Spleen (tissue), 7 donors: ENCODE measurements around the gene TRMT1.

Experiments used
- POLR2A ChIP-seq, 3 donors: fragments of 450-650 bp; IDR thresholded peaks; one replicate each; pipeline ENCODE4 v1.5.1; 2017; ENCODE audit warnings: antibody characterized with exemption in 3 of 3, mild to moderate bottlenecking in 1 of 3
- POLR2AphosphoS5 ChIP-seq, 3 donors: sonication (generic); formaldehyde crosslinking; IDR thresholded peaks; one replicate each; pipeline ENCODE4 v1.5.1; 2017; ENCODE audit warnings: antibody characterized with exemption in 3 of 3
- TF ChIP-seq, protein P1 (sequence below), 11 experiments: fragments of 200-600 bp in 7 of 11; fragments of 450-650 bp in 4 of 11; sonication (generic) in 4 of 11; IDR thresholded peaks in 8 of 11; conservative IDR thresholded peaks in 3 of 11; 1 replicate in 7 of 11; 2 replicates in 4 of 11; pipeline versions ENCODE4 v1.4.0 to v1.8.0; 2016 to 2021; ENCODE audit warnings: antibody characterized with exemption in 11 of 11, inconsistent platforms in 4 of 11, mild to moderate bottlenecking in 1 of 11
- donor health status: DM: no; HTN: no; CAD: no; lungs with moderate emphysema.
- donor health status: DM: no; HTN: no; CAD: no.
- donor health status: DM: no; HTN: no; CAD: no.

DNA sequence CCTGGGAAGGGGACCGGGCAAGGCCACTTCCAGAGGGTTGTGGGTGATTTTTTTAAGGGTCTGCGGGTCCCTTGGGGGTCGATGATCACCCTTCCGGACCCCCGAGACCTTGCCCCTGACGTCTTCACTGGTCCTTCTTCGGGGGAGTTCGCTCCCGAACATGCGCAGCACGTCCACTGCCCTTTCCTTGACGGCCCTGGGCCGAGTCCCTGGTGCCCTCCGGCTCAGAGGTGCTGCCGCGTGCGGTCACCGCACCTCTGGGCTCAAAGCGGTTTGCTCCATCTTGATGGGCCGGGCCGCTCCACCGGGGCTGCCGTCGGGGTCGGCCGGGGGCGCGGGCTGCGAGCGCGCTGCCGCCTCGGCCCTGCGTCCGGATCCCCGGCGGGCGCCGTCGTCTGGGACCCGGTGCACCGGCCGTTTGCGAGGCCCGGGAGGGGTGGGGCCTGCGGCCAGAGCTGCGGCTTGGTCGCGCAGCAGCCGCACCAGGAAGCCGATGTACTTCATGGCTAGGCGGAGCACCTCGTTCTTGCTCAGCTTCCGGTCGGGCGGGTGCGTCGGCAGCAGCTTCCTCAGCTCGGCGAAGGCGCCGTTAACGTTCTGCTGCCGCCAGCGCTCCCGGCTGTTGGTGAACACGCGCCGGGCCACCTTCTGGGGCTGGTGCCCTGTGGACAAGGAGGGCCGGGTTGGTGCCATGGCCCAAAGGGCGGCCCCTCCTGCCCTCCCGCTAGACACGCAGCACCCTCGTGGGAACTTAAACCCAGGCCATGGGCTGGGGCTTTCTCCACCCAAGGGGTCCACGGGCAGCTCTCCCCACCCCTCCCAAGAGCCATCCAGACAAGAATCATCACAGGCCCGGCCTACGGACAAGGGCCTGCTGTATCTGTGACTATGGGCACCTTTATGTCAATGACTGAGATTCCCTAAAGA is 17.2 kb downstream of the TRMT1 start:
- TF ChIP-seq, protein P1, sequence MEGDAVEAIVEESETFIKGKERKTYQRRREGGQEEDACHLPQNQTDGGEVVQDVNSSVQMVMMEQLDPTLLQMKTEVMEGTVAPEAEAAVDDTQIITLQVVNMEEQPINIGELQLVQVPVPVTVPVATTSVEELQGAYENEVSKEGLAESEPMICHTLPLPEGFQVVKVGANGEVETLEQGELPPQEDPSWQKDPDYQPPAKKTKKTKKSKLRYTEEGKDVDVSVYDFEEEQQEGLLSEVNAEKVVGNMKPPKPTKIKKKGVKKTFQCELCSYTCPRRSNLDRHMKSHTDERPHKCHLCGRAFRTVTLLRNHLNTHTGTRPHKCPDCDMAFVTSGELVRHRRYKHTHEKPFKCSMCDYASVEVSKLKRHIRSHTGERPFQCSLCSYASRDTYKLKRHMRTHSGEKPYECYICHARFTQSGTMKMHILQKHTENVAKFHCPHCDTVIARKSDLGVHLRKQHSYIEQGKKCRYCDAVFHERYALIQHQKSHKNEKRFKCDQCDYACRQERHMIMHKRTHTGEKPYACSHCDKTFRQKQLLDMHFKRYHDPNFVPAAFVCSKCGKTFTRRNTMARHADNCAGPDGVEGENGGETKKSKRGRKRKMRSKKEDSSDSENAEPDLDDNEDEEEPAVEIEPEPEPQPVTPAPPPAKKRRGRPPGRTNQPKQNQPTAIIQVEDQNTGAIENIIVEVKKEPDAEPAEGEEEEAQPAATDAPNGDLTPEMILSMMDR (IDR thresholded peaks at IDR 0.05 in 8 of 11, conservative IDR thresholded peaks at IDR 0.05 in 3 of 11) = peak in 2 of 11 experiments; percentile 18 to 26
- peak in 1 of 3 donors; percentile 38 for TF ChIP-seq POLR2A (IDR thresholded peaks at IDR 0.05)
- TF ChIP-seq POLR2AphosphoS5 (IDR thresholded peaks at IDR 0.05) = peak; percentile 92 to 96 (median 92)
